GM12878 (cell line): ENCODE measurements around the gene HCAR1. TPM values are rescaled to one million over a fixed set of nuclear protein-coding genes. Genes with fewer than 3 reads are reported as not detected.

Source experiments
- ATAC-seq: fragments of 200-7000 bp; cut with Tn5 transposase; 3 replicates; pipeline ENCODE4 v1.9.1; 2020; ENCODE audit warnings: mild to moderate bottlenecking, moderate library complexity
- BruUV-seq: library from RNA; stranded (reverse); fragments of 400-500 nt; replicated peaks from 2 replicates; lab custom pipeline; 2021; lab: Mats Ljungman, UMichigan
- CTCF ChIA-PET: fragments of 300-600 bp; sonication (Branson Sonifier 250); formaldehyde crosslinking; extraction: SDS; loops from one replicate; lab custom pipeline; 2021; ENCODE audit warnings: inconsistent platforms; lab: Yijun Ruan, JAX
- POLR2A ChIA-PET: fragments of 350-600 bp; formaldehyde crosslinking; extraction: SDS; loops from one replicate; lab custom pipeline; 2021; ENCODE audit warnings: inconsistent platforms; lab: Charles Lee
- RAD21 ChIA-PET: fragments of 300-600 bp; sonication (Branson Sonifier 250); formaldehyde crosslinking; loops from one replicate; lab custom pipeline; 2023; ENCODE audit warnings: antibody characterized with exemption; ENCODE audit not compliant: unreplicated experiment; lab: Charles Lee
- SMC1A ChIA-PET: fragments of 300-600 bp; sonication (Branson Sonifier 250); formaldehyde crosslinking; loops from one replicate; lab custom pipeline; 2023; ENCODE audit not compliant: unreplicated experiment, uncharacterized antibody; lab: Charles Lee
- DNase-seq: peaks from one replicate; pipeline ENCODE4 v3.0.0-alpha.2; 2011; ENCODE audit warnings: low read depth, low spot score
- FAIRE-seq: peaks from 3 replicates; lab custom pipeline; 2011; peaks lifted over from hg19 to GRCh38; lab: Jason Lieb, UNC
- H2AFZ ChIP-seq: 2 replicates; pipeline ENCODE4 v1.6.0; 2011; ENCODE audit warnings: low read depth, low read length, control low read depth; ENCODE audit not compliant: control insufficient read depth
- H3K27ac ChIP-seq: 2 replicates; pipeline ENCODE4 v1.5.1; 2011; ENCODE audit warnings: control low read depth; ENCODE audit not compliant: control insufficient read depth, insufficient read depth
- H3K27me3 ChIP-seq, 2 experiments: replicated peaks in 1 of 2; 2 replicates each; pipeline versions ENCODE4 v1.6.0 to v1.6.1; 2011; ENCODE audit warnings: low read length in 1 of 2; ENCODE audit not compliant: control insufficient read depth in 2 of 2, insufficient read depth in 2 of 2
- H3K36me3 ChIP-seq, 2 experiments: 2 replicates each; pipeline ENCODE4 v1.5.1; 2011; ENCODE audit warnings: low read length in 1 of 2; ENCODE audit not compliant: control insufficient read depth in 2 of 2, insufficient read depth in 2 of 2
- H3K4me1 ChIP-seq: 2 replicates; pipeline ENCODE4 v1.6.1; 2011; ENCODE audit warnings: mild to moderate bottlenecking, low read length, moderate library complexity, mixed read lengths; ENCODE audit not compliant: control insufficient read depth, insufficient read depth
- H3K4me2 ChIP-seq: 2 replicates; pipeline ENCODE4 v1.6.0; 2011; ENCODE audit warnings: control low read depth; ENCODE audit not compliant: control insufficient read depth, insufficient read depth
- H3K4me3 ChIP-seq: fragments of 200-600 bp; sonication (generic); 2 replicates; pipeline ENCODE4 v1.5.1; 2016
- H3K79me2 ChIP-seq: 2 replicates; pipeline ENCODE4 v1.6.0; 2011; ENCODE audit warnings: low read length; ENCODE audit not compliant: control insufficient read depth, insufficient read depth
- H3K9ac ChIP-seq: 2 replicates; pipeline ENCODE4 v1.8.0; 2011; ENCODE audit warnings: low read length, control low read depth, mixed read lengths; ENCODE audit not compliant: control insufficient read depth, insufficient read depth
- H3K9me3 ChIP-seq: replicated peaks from 3 replicates; pipeline ENCODE4 v1.5.1; 2011; ENCODE audit warnings: mild to moderate bottlenecking, low read length; ENCODE audit not compliant: control insufficient read depth, insufficient read depth
- H4K20me1 ChIP-seq: 2 replicates; pipeline ENCODE4 v1.6.0; 2011; ENCODE audit not compliant: control insufficient read depth, insufficient read depth
- BACH1 ChIP-seq: fragments of 450-650 bp; IDR thresholded peaks from 2 replicates; pipeline ENCODE4 v1.6.1; 2017; ENCODE audit warnings: mild to moderate bottlenecking, borderline replicate concordance
- BHLHE40 ChIP-seq, 2 experiments: fragments of 450-650 bp in 1 of 2; IDR thresholded peaks; 2 replicates each; pipeline ENCODE4 v1.6.1; 2011 to 2017; ENCODE audit warnings: low read depth in 2 of 2, borderline replicate concordance in 1 of 2, improper control_type of control experiment in 1 of 2, low read length in 1 of 2, mild to moderate bottlenecking in 1 of 2
- DPF2 ChIP-seq: fragments of 450-650 bp; IDR thresholded peaks from 2 replicates; pipeline ENCODE4 v1.6.1; 2017; ENCODE audit warnings: mild to moderate bottlenecking
- E4F1 ChIP-seq: fragments of 450-650 bp; IDR thresholded peaks from 2 replicates; pipeline ENCODE4 v1.6.1; 2018; ENCODE audit warnings: borderline replicate concordance, mild to moderate bottlenecking; ENCODE audit not compliant: partially characterized antibody
- FOXM1 ChIP-seq: IDR thresholded peaks from 2 replicates; pipeline ENCODE4 v1.6.1; 2012; ENCODE audit warnings: low read depth, mild to moderate bottlenecking, inconsistent platforms, low read length, moderate library complexity
- IRF4 ChIP-seq: IDR thresholded peaks from 2 replicates; pipeline ENCODE4 v1.6.1; 2011; ENCODE audit warnings: low read depth, low read length
- MAX ChIP-seq: IDR thresholded peaks from 2 replicates; pipeline ENCODE4 v1.6.1; 2012; ENCODE audit warnings: low read depth, low read length, improper control_type of control experiment
- MEF2B ChIP-seq: fragments of 450-650 bp; IDR thresholded peaks from 2 replicates; pipeline ENCODE4 v1.6.1; 2018; ENCODE audit warnings: mild to moderate bottlenecking, moderate library complexity; ENCODE audit not compliant: partially characterized antibody, poor library complexity, severe bottlenecking
- NFXL1 ChIP-seq: fragments of 450-650 bp; IDR thresholded peaks from 2 replicates; pipeline ENCODE4 v1.6.1; 2017; ENCODE audit warnings: antibody characterized with exemption, mild to moderate bottlenecking, borderline replicate concordance
- NRF1 ChIP-seq: conservative IDR thresholded peaks from 2 replicates; pipeline ENCODE4 v1.6.1; 2011; ENCODE audit warnings: mild to moderate bottlenecking, low read depth, low read length, improper control_type of control experiment
- RAD51 ChIP-seq: fragments of 450-650 bp; IDR thresholded peaks from 2 replicates; pipeline ENCODE4 v1.6.1; 2016; ENCODE audit warnings: moderate library complexity, mild to moderate bottlenecking, inconsistent platforms
- SIN3A ChIP-seq: IDR thresholded peaks from 2 replicates; pipeline ENCODE4 v1.6.1; 2012; ENCODE audit warnings: low read depth, low read length, improper control_type of control experiment
- SMAD1 ChIP-seq: fragments of 450-650 bp; IDR thresholded peaks from 2 replicates; pipeline ENCODE4 v1.6.1; 2018; ENCODE audit warnings: mild to moderate bottlenecking, low read depth; ENCODE audit not compliant: partially characterized antibody
- SREBF1 ChIP-seq: IDR thresholded peaks from 2 replicates; pipeline ENCODE4 v1.6.1; 2012; ENCODE audit warnings: mild to moderate bottlenecking, low read length
- STAT3 ChIP-seq: IDR thresholded peaks from 2 replicates; pipeline ENCODE4 v1.6.1; 2011; ENCODE audit warnings: low read depth, low read length, improper control_type of control experiment
- TCF7 ChIP-seq: IDR thresholded peaks from 2 replicates; pipeline ENCODE4 v1.6.1; 2014; ENCODE audit warnings: antibody characterized with exemption, borderline replicate concordance
- WRNIP1 ChIP-seq: IDR thresholded peaks from 2 replicates; pipeline ENCODE4 v1.6.1; 2011; ENCODE audit warnings: low read depth, low read length, improper control_type of control experiment, borderline replicate concordance
- ZBTB4 ChIP-seq: fragments of 450-650 bp; formaldehyde crosslinking; IDR thresholded peaks from 2 replicates; pipeline ENCODE4 v1.4.0; 2022; ENCODE audit warnings: mild to moderate bottlenecking, moderate library complexity
- WGBS: methylation state at CpG from one replicate; pipeline ENCODE4 v1.1.6; 2016; ENCODE audit warnings: low lambda C conversion rate; ENCODE audit not compliant: insufficient replicate concordance, insufficient coverage; ENCODE audit errors: missing lambda C conversion rate; 5-methylcytosine and 5-hydroxymethylcytosine counted together
- in situ Hi-C: fragments of 300-500 bp; cut with MboI; formaldehyde crosslinking; loops from 9 replicates; pipeline ENCODE4 v1.14.3; 2018; ENCODE audit warnings: mixed read lengths
- intact Hi-C: fragments of 100-400 bp; cut with micrococcal nuclease; formaldehyde crosslinking; loops from one replicate; pipeline ENCODE4 v1.14.2; 2022; ENCODE audit not compliant: unreplicated experiment
- polyA plus RNA-seq, 11 experiments: library from polyadenylated mRNA; depleted of rRNA in 4 of 11; unstranded in 6 of 11; stranded (reverse) in 5 of 11; fragments of >200 nt; fragmentation: Nextera tagmentation in 4 of 11; fragmentation: Illumina TruSeq in 1 of 11; extraction: Ambion mirVana in 4 of 11; extraction: Trizol in 1 of 11; gene quantifications; 1 replicate in 1 of 11; 2 replicates in 10 of 11; pipeline versions ENCODE4 v1.2.1 to v1.2.3, GENCODE V29; 2011 to 2016; ENCODE audit warnings: inconsistent platforms in 2 of 11, missing spikeins in 2 of 11, low read depth in 1 of 11
- total RNA-seq, 4 experiments: library from RNA; depleted of rRNA in 3 of 4; stranded (reverse); fragments of >200 nt in 3 of 4; fragmentation: Illumina TruSeq in 1 of 4; extraction: Trizol in 1 of 4; gene quantifications; 2 replicates each; pipeline versions ENCODE4 v1.2.1 to v1.2.3, GENCODE V29; 2013 to 2021

The HCAR1 gene
- total and polyA plus RNA-seq, 10 of the 15 experiments (the other 5 are each of a cell fraction or from before 2014, with no cell fraction given): 0.01 to 0.05 (median 0.04) TPM; not detected in 7

GRCh38 chr12:122722387-122722786 lies 8.3 kb downstream of the HCAR1 start (continued):
- TF ChIP-seq E4F1: no peak
- TF ChIP-seq SMAD1: no peak

- Histone ChIP-seq H3K4me3 (no peak overlapping the region), H3K36me3 (no peaks in the 10 kb centered on the region), H3K4me2 (peak overlapping the region; percentile 71), H3K79me2 (no peaks in the 10 kb centered on the region), H4K20me1 (no peaks in the 10 kb centered on the region), H3K9ac (no peak overlapping the region), H3K9me3 (no peaks in the 10 kb centered on the region), H2AFZ (peak overlapping the region; percentile 55), H3K27ac (peak overlapping the region; percentile 80), H3K4me1 (peaks cover 56% of the 10 kb centered on the region), H3K27me3 (no peaks in the 10 kb centered on the region)
- peak; percentile 67 for DNase-seq
- RAD21 ChIA-PET: interaction anchor here (1.1 to 1.8 kb wide), 4 partner anchors 13 to 32 kb away, joined by 3 to 7 read pairs (median 4); partner anchors contain the start of gene DENR
- no peak for FAIRE-seq
- CTCF ChIA-PET: interaction anchor here (1.0 to 1.5 kb wide), 2 partner anchors 84 to 250 kb away, joined by 3 to 4 read pairs; no protein-coding TSS in a partner anchor
- intact Hi-C loops: loop anchor here (2.0 kb wide), 1 partner anchor 30 kb away; no protein-coding TSS in a partner anchor
- no TSS peak for BruUV-seq
- WGBS: 2% methylated on average over 11 of the region's 11 CpGs
- POLR2A ChIA-PET: interaction anchor here (0.5 to 0.9 kb wide), 2 partner anchors 31 to 654 kb away, joined by 3 read pairs; partner anchors contain the start of gene DENR
- peak; percentile 38 for ATAC-seq
- in situ Hi-C loops: no loop called here
- SMC1A ChIA-PET: interaction anchor here (0.9 to 1.2 kb wide), 2 partner anchors 9 to 76 kb away, joined by 3 read pairs; partner anchors contain the start of gene HCAR1
- TF ChIP-seq NFXL1 (no peak), ZBTB4 (CRISPR knock-in tag) (no peak), FOXM1 (peak; percentile 73; the same call in 1 of the 2 replicates), BHLHE40 (IDR thresholded peaks at IDR 0.05; ENCODE audit: borderline replicate concordance in 1 of 2, low read depth in 2 of 2, low read length in 1 of 2) (peak in 1 of 2 experiments; percentile 11; a peak in 1 of 4 replicates), NRF1 (no peak), TCF7 (no peak), MAX (no peak), SIN3A (no peak), DPF2 (peak; percentile 38), STAT3 (no peak), MEF2B (no peak), BACH1 (no peak), SREBF1 (no peak), WRNIP1 (no peak), IRF4 (peak; percentile 87), RAD51 (no peak)
Measured at GRCh38 chr12:122721057-122721545, 9.5 kb downstream of the HCAR1 start.
